Esophagus muscularis mucosa (tissue), 4 donors: ENCODE measurements around the gene CDC42BPA. TPM values are rescaled to one million over a fixed set of nuclear protein-coding genes. Genes with fewer than 3 reads are reported as not detected.

Experiments used
- DNase-seq: peaks from one replicate; pipeline ENCODE4 v3.0.0-alpha.2; 2017; ENCODE audit errors: extremely low spot score
- H3K27ac ChIP-seq, 4 donors: fragments of 200-600 bp; sonication (generic); replicated peaks in 1 of 4; 1 replicate in 3 of 4; 2 replicates in 1 of 4; pipeline ENCODE4 v1.5.1; 2016 to 2019; ENCODE audit warnings: mild to moderate bottlenecking in 1 of 4
- H3K27me3 ChIP-seq, 4 donors: fragments of 200-600 bp; sonication (generic); one replicate each; pipeline versions ENCODE4 v1.5.1 to v1.6.0; 2016 to 2019
- H3K36me3 ChIP-seq, 4 donors: fragments of 200-600 bp; sonication (generic); one replicate each; pipeline ENCODE4 v1.5.1; 2016 to 2019
- H3K4me1 ChIP-seq, 4 donors: fragments of 200-600 bp; sonication (generic); one replicate each; pipeline ENCODE4 v1.5.1; 2016 to 2019
- H3K4me3 ChIP-seq, 4 donors: fragments of 200-600 bp; sonication (generic); 1 replicate in 2 of 4; 2 replicates in 2 of 4; pipeline ENCODE4 v1.5.1; 2016 to 2019; ENCODE audit warnings: mild to moderate bottlenecking in 4 of 4, moderate library complexity in 1 of 4
- H3K9me3 ChIP-seq, 4 donors: fragments of 200-600 bp; sonication (generic); 1 replicate in 3 of 4; 2 replicates in 1 of 4; pipeline ENCODE4 v1.5.1; 2016 to 2019
- CTCF ChIP-seq, 3 experiments: fragments of 200-600 bp in 2 of 3; fragments of 450-650 bp in 1 of 3; sonication (generic) in 2 of 3; IDR thresholded peaks; one replicate each; pipeline ENCODE4 v1.5.1; 2017 to 2019; ENCODE audit warnings: antibody characterized with exemption in 3 of 3, mild to moderate bottlenecking in 2 of 3, moderate library complexity in 1 of 3
- EP300 ChIP-seq: sonication (generic); formaldehyde crosslinking; IDR thresholded peaks from one replicate; pipeline ENCODE4 v1.6.1; 2017; ENCODE audit warnings: antibody characterized with exemption
- POLR2A ChIP-seq: fragments of 450-650 bp; IDR thresholded peaks from one replicate; pipeline ENCODE4 v1.6.1; 2017; ENCODE audit warnings: antibody characterized with exemption, moderate library complexity, mild to moderate bottlenecking, low read depth
- POLR2AphosphoS5 ChIP-seq, 2 donors: sonication (generic); formaldehyde crosslinking; IDR thresholded peaks; one replicate each; pipeline ENCODE4 v1.6.1; 2017; ENCODE audit warnings: antibody characterized with exemption in 2 of 2
- WGBS: methylation state at CpG from one replicate; pipeline ENCODE4 v1.1.5; 2018; 5-methylcytosine and 5-hydroxymethylcytosine counted together
- intact Hi-C: fragments of 100-400 bp; cut with DNase I; formaldehyde crosslinking; loops from one replicate; pipeline ENCODE4 v1.15.1; 2023
- total RNA-seq, 4 donors: library from RNA; depleted of rRNA; stranded (reverse); fragments of >200 nt; gene quantifications; one replicate each; pipeline versions ENCODE4 v1.1.0 to v1.2.1, GENCODE V29; 2016

Gene CDC42BPA
- total RNA-seq, 4 donors from 2014 or later: 59.5 to 72.2 (median 69.7) TPM

GRCh38 chr1:226979517-226980121 is 338.7 kb downstream of the CDC42BPA start:
- DNase-seq: no peak
- Histone ChIP-seq H3K36me3 (peaks cover 15 to 76% (median 60%) of the 10 kb centered on the region in 4 donors), H3K4me1 (peaks cover 29 to 78% (median 40%) of the 10 kb centered on the region in 4 donors), H3K4me3 (no peak overlapping the region), H3K27me3 (no peaks in the 10 kb centered on the region), H3K9me3 (no peaks in the 10 kb centered on the region), H3K27ac (peak overlapping the region in 1 of 4 donors; percentile 9)
- no peak for TF ChIP-seq POLR2A
- no peak for TF ChIP-seq POLR2AphosphoS5 (IDR thresholded peaks at IDR 0.05)
- no peak for TF ChIP-seq CTCF (IDR thresholded peaks at IDR 0.05)
- no peak for TF ChIP-seq EP300
- 80% methylated on average over 2 of the region's 12 CpGs for WGBS
- intact Hi-C loops: no loop called here

- Histone ChIP-seq H3K27ac (no peak overlapping the region), H3K9me3 (no peaks in the 10 kb centered on the region), H3K4me3 (no peak overlapping the region), H3K27me3 (no peaks in the 10 kb centered on the region), H3K4me1 (peaks cover 32 to 78% (median 45%) of the 10 kb centered on the region in 4 donors), H3K36me3 (peaks cover 10 to 71% (median 55%) of the 10 kb centered on the region in 4 donors)
- TF ChIP-seq EP300: no peak
- TF ChIP-seq POLR2A: no peak
- no peak for TF ChIP-seq CTCF (IDR thresholded peaks at IDR 0.05)
- no peak for TF ChIP-seq POLR2AphosphoS5 (IDR thresholded peaks at IDR 0.05)
- 80% methylated on average over 4 of the region's 15 CpGs for WGBS
- intact Hi-C loops: no loop called here
- DNase-seq: no peak
These were observed 339.2 kb downstream of the CDC42BPA start for GRCh38 chr1:226979115-226979516.

GRCh38 chr1:226978432-226979114 is 339.7 kb downstream of the CDC42BPA start:
- Histone ChIP-seq H3K27ac (no peak overlapping the region), H3K9me3 (no peaks in the 10 kb centered on the region), H3K27me3 (no peaks in the 10 kb centered on the region), H3K4me1 (peaks cover 32 to 78% (median 49%) of the 10 kb centered on the region in 4 donors), H3K36me3 (peaks cover 4 to 66% (median 50%) of the 10 kb centered on the region in 4 donors), H3K4me3 (no peak overlapping the region)
- intact Hi-C loops: no loop called here
- 94% methylated on average over 10 of the region's 10 CpGs for WGBS
- DNase-seq: no peak
- TF ChIP-seq EP300 (no peak), POLR2A (no peak), POLR2AphosphoS5 (IDR thresholded peaks at IDR 0.05) (no peak), CTCF (IDR thresholded peaks at IDR 0.05) (no peak)

- Histone ChIP-seq H3K4me1 (peaks cover 39 to 78% (median 56%) of the 10 kb centered on the region in 4 donors), H3K27ac (no peak overlapping the region), H3K27me3 (no peaks in the 10 kb centered on the region), H3K4me3 (no peak overlapping the region), H3K36me3 (peaks cover 4 to 58% (median 42%) of the 10 kb centered on the region in 4 donors), H3K9me3 (no peaks in the 10 kb centered on the region)
- WGBS: 91% methylated on average over 19 of the region's 20 CpGs
- intact Hi-C loops: no loop called here
- TF ChIP-seq POLR2A (no peak), EP300 (no peak)
- no peak for DNase-seq
These were observed 340.5 kb downstream of the CDC42BPA start for GRCh38 chr1:226977643-226978431.
